GM19099 (cell line): ENCODE measurements around the gene NXF2.
"Not testable (repeated sequence)": the region's sequence is repeated elsewhere in the genome, so short reads cannot be mapped to it uniquely, and the experiment has no call there.

Experiments
- POLR2A ChIP-seq: IDR thresholded peaks from 3 replicates; pipeline ENCODE4 v1.6.1; 2011; ENCODE audit warnings: low read depth; ENCODE audit not compliant: insufficient read length; ENCODE audit errors: extremely low read depth

NXF2 gene

GRCh38 chrX:102246893-102247292 is at the start of gene NXF2:
Gene NXF2, plus strand, starts transcription at chrX:102247167. Its CDS starts 59,912 bp downstream, at chrX:102307079.
- TF ChIP-seq POLR2A = not testable (repeated sequence)

- not testable (repeated sequence) for TF ChIP-seq POLR2A
Observed at GRCh38 chrX:102214986-102215385, 32.0 kb upstream of the NXF2 start, which contains the start of gene TCP11X1. Gene TCP11X1, plus strand, starts transcription at chrX:102215301.

- TF ChIP-seq POLR2A = no peak
Observed at GRCh38 chrX:102338162-102338561, 91.2 kb downstream of the NXF2 start.

GRCh38 chrX:102339312-102340298 is 92.6 kb downstream of the NXF2 start:
- TF ChIP-seq POLR2A = no peak

- TF ChIP-seq POLR2A = no peak
Observed at GRCh38 chrX:102341867-102342266, 94.9 kb downstream of the NXF2 start.

- TF ChIP-seq POLR2A = no peak
Observed at GRCh38 chrX:102345916-102346315, 98.9 kb downstream of the NXF2 start.
